RWPE1 (cell line): ENCODE data around the gene MTHFR.

Experiments used
- CTCF ChIA-PET: fragments of 350-600 bp; sonication (Branson Sonifier 250); formaldehyde crosslinking; extraction: SDS; loops from one replicate; lab custom pipeline; 2021; lab: Yijun Ruan, JAX
- POLR2A ChIA-PET: fragments of 400-600 bp; formaldehyde crosslinking; extraction: SDS; loops from one replicate; lab custom pipeline; 2020; ENCODE audit warnings: antibody characterized with exemption; ENCODE audit not compliant: low non-redundant PET; lab: Yijun Ruan, JAX
- DNase-seq: peaks from one replicate; pipeline ENCODE4 v3.0.0; 2012; ENCODE audit warnings: low spot score
- H3K27ac ChIP-seq: fragments of 450-650 bp; 2 replicates; pipeline ENCODE4 v1.5.1; 2017
- CTCF ChIP-seq: fragments of 450-650 bp; conservative IDR thresholded peaks from 2 replicates; pipeline ENCODE4 v1.5.1; 2017; ENCODE audit warnings: low read depth, mild to moderate bottlenecking

The MTHFR gene

GRCh38 chr1:11847667-11848372 lies 42.1 kb upstream of the MTHFR start, which contains the start of gene NPPA:
TSS of gene NPPA (minus strand) at chr1:11847783. CDS start at chr1:11847684, 99 bp downstream.
- DNase-seq = no peak
- TF ChIP-seq CTCF = no peak
- no peak within 1 kb of the TSS for H3K27ac ChIP-seq
- CTCF ChIA-PET = interaction anchor here (0.9 to 1.2 kb wide), 2 partner anchors 8 to 9 kb away, joined by 3 to 4 read pairs; no protein-coding TSS in a partner anchor
- POLR2A ChIA-PET = no interaction called here

- ChIA-PET CTCF (interaction anchor here (0.5 kb wide), 1 partner anchor 17 kb away, joined by 4 read pairs; no protein-coding TSS in a partner anchor), POLR2A (no interaction called here)
- TF ChIP-seq CTCF = no peak
- peak; percentile 43 for DNase-seq
- no peak overlapping the region for H3K27ac ChIP-seq
Observed at GRCh38 chr1:11845641-11846335, 40.0 kb upstream of the MTHFR start.

GRCh38 chr1:11842154-11843041 lies 36.6 kb upstream of the MTHFR start:
- TF ChIP-seq CTCF = no peak
- ChIA-PET CTCF (interaction anchor here (0.6 to 0.7 kb wide), 2 partner anchors 9 to 283 kb away, joined by 4 read pairs; no protein-coding TSS in a partner anchor), POLR2A (no interaction called here)
- H3K27ac ChIP-seq = no peak overlapping the region
- no peak for DNase-seq

GRCh38 chr1:11841245-11842153 lies 35.7 kb upstream of the MTHFR start:
- CTCF ChIA-PET = interaction anchor here (0.6 to 0.7 kb wide), 2 partner anchors 33 to 283 kb away, joined by 3 to 4 read pairs; no protein-coding TSS in a partner anchor
- H3K27ac ChIP-seq = no peak overlapping the region
- TF ChIP-seq CTCF = no peak
- POLR2A ChIA-PET = no interaction called here
- no peak for DNase-seq

- TF ChIP-seq CTCF = no peak
- ChIA-PET CTCF (interaction anchor here (0.5 to 1.2 kb wide), 4 partner anchors 8 to 128 kb away, joined by 3 to 7 read pairs (median 3); partner anchors contain the start of gene NPPA), POLR2A (no interaction called here)
- no peak for DNase-seq
- 0 out of 2 replicates have a peak overlapping the region, but pooled peaks have one; percentile 6 for H3K27ac ChIP-seq
Observed at GRCh38 chr1:11839727-11840705, 34.3 kb upstream of the MTHFR start.
